Posterior cingulate gyrus (tissue), 11 donors: ENCODE results near the gene UNC5A.

Source experiments
- DNase-seq, 10 donors: peaks; one replicate each; pipeline versions ENCODE4 v3.0.0 to v3.0.0-alpha.2; 2020 to 2021; ENCODE audit warnings: mixed read lengths in 3 of 10
- intact Hi-C: fragments of 100-400 bp; cut with DNase I; formaldehyde crosslinking; loops from one replicate; pipeline ENCODE4 v1.15.1; 2023

The UNC5A gene

DNA sequence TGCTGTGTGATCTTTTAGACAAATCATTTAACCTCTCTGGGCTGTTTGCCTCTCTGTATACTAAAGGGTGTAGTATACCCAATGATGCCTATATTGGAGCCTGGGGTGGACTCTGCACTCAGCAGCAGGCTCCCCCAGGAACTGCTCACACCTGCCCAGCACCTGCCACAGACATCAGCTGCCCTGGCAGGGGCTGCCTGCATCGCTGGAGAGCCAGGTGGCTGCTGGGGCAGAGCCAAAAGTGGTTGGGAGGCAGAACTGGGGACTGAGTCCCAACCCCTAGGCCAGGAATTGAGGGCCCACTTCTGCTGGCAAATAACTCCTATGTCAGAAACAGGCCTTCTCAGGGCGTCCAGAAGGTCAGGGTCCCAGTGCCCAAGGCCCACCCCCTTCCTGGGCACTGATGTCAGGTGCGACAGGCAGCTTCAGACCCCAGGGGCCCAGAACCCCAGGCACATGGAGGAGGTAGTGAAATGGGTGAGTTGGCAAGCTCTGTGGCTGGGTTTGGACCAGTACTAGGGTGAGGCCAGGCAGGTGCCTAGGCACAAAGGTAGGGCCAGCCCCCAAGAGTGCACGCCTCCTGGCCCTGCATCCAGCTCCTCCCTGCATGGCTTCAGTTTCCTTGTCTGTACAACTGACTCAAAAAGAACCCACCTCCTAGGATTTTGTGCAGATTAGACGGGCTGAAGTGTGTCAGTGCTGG lies 5.8 kb downstream of the UNC5A start:
- intact Hi-C loops = loop anchor here (10.0 kb wide), 1 partner anchor 139 kb away; no protein-coding TSS in a partner anchor

DNA sequence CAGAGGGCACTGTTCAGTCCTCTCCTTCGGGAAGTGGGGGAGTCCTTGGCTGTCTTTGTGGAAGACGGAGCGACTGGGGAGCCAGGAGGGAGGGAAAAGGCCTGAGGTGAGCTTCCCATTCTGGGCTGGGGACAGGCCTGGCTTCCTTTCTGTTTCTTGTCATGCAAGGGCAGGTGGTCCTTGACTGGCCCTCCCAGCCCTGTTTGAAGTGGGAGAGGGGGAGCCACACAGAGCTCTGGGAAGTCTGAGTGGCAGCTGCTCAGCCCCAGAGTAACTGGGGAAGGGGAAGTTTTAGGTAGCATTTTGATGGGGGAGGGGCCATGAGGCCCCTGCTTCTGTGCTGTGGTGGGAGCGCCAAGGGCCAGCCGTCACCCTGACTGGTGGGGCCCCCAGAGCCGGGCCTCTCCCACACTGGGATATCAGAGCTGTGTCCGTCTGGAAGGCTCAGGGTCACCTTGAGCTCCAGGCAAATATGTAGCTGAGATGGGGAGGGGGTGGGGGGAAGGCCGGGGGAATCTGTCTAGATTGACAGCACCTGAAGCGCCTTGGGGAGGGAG lies 6.5 kb downstream of the UNC5A start:
- DNase-seq = peak in 3 of 10 donors; percentile 63 to 73 (median 64)
- intact Hi-C loops = loop anchor here (10.0 kb wide), 1 partner anchor 138 kb away; no protein-coding TSS in a partner anchor

More for the DNA sequence above, 5.8 kb downstream of the UNC5A start:
- peak in 3 of 10 donors; percentile 67 to 77 (median 76) for DNase-seq

DNA sequence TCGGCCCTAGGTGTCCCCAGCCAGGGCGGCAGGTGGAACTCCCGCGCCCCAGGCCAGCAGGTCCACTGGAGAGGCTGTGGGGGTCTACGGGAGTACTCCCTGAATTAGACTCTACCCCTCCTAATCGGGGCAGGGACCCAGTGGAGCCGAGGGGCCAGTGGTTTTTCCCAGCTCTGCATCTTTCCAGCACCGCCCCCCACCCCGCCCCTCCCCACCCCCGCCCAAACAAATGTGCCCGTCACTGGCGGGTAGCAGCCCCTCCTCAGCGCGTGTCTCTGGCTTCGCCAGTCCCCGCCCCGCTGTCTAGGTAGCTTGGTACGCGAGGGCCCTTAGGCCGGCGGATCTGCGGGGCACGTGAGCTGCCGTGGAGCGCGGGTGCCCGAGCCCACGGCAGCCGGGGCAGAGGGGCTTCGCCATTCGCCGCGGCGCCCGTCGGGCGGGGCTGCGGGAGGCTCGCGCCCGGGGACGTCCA lies 7.0 kb downstream of the UNC5A start:
- intact Hi-C loops = loop anchor here (10.0 kb wide), 1 partner anchor 137 kb away; no protein-coding TSS in a partner anchor
- DNase-seq = peak in 4 of 10 donors; percentile 26 to 82 (median 74)

DNA sequence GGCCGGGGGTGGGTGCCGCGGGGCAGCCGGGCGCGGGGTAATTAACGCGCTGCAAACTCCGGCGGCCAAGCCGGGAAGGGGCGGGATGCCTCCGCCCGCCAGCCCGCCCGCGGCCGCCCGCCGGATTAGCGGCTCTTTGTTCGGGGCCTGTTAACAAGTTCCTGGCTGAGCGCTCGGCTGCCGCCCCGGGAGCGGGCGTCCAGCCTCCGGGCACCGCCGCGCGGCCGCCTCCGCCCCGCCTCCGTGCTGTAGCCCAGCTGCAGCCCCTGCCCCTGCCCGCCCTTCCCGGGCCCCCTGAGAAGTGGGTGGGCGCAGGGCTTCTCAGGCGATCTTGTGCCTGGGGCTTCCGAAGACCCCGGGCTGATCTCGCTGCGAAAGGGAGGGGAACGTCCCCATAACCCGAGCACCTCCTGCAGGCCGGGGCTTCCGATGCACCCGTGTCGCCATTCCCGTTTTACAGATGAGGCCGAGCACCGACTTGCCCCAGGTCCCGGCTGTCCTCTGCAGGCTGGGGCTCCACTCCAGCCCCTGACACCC lies 7.5 kb downstream of the UNC5A start:
- peak in 5 of 10 donors; percentile 31 to 90 (median 88) for DNase-seq
- intact Hi-C loops = loop anchor here (10.0 kb wide), 1 partner anchor 137 kb away; no protein-coding TSS in a partner anchor

DNA sequence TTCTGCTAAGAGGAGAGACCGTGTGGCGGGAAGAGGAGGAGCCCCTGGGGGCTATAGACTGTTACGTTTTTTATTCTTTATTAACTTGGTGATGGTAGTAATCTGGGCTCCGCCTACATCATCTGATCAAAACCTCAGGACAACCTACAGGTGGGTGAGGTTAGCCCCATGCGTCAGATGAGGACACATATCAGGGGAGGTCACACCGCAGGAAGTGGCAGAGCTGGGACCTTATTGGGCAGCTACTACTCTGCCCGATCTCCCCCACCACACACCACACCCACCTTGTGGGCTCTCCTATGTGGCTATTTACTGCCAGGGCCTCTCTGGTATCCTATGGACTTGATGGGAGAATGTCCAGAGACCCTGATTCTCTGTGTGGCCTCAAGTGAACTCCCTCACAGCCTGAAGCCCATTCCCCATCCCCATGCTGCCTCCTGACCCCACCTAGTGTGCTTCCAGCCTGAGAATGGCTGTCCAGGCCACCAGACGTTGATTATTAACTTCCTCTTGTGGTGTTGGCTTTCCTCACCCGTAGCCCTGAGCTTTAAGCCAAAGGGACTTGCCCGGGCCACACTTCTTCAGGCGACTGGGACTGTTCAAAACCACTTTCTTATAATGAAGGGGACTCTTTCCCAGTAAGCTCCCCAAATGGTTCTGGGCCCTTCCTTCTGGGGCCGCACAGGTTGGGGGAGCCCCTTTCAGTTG lies 8.2 kb downstream of the UNC5A start:
- DNase-seq = peak in 2 of 10 donors; percentile 23 to 44
- intact Hi-C loops = loop anchor here (10.0 kb wide), 1 partner anchor 136 kb away; no protein-coding TSS in a partner anchor

DNA sequence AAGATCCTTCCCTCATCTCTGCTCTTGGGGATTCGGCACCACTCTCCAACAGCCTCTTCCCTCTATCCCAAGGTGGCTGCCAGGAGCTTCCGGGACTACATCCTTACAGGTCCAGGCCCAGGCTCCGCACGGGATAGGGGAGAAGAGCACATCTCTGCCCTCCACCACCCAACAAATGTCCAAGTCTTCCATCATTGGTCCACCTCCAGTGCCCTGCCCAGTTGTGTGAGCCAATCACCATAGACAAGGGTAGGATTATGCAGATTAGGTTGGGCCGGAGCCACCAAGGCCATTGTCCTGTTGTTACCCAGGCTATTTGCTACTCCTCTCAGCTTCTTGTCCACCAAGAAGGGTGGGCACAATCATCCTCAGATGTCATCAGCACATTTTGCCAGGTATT lies 9.1 kb downstream of the UNC5A start:
- intact Hi-C loops = loop anchor here (10.0 kb wide), 1 partner anchor 135 kb away; no protein-coding TSS in a partner anchor
- DNase-seq = peak in 3 of 10 donors; percentile 27 to 59 (median 35)

DNA sequence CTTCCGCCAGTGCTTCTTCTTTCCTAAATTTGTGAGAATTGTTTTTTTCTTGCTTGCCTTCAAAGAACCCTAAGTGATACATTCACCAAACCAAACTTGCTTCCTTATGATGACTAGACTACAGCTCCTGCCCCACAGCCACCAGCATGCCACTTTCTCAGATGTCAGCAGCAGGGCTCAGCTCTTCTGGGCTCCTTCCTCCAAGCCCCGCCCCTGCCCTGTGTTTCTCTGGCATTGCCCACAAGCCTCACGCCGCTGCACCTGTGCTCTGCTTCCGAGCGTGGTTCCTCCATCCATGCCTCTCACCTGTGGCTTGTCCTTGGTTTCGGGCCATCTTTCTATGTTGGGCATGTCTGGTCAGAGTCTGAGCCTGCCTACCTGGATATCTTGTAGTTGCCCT lies 10.6 kb downstream of the UNC5A start:
- intact Hi-C loops = no loop called here

DNA sequence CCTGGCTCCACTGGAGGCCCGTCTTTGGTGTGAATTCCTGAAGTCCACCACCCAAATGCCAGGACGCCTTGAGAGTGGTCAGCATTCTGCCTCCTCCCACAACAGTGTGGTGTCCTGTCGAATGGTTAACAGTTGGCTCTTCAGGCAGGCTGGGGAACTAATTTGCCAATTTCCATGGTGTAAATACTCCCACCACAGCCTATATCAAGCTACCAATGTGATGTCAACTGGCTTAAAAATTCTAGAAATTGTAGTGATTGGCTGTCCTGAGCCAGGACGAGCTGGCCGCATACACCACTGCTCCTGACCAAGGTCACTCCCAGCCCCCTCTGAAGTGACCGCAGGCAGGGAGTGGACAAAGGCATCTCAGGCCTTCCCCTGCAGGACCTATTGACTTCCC lies 11.1 kb downstream of the UNC5A start:
- peak in 2 of 10 donors; percentile 39 to 40 for DNase-seq
- intact Hi-C loops = no loop called here

More for the DNA sequence above, 10.6 kb downstream of the UNC5A start:
- DNase-seq = peak in 3 of 10 donors; percentile 39 to 61 (median 56)

DNA sequence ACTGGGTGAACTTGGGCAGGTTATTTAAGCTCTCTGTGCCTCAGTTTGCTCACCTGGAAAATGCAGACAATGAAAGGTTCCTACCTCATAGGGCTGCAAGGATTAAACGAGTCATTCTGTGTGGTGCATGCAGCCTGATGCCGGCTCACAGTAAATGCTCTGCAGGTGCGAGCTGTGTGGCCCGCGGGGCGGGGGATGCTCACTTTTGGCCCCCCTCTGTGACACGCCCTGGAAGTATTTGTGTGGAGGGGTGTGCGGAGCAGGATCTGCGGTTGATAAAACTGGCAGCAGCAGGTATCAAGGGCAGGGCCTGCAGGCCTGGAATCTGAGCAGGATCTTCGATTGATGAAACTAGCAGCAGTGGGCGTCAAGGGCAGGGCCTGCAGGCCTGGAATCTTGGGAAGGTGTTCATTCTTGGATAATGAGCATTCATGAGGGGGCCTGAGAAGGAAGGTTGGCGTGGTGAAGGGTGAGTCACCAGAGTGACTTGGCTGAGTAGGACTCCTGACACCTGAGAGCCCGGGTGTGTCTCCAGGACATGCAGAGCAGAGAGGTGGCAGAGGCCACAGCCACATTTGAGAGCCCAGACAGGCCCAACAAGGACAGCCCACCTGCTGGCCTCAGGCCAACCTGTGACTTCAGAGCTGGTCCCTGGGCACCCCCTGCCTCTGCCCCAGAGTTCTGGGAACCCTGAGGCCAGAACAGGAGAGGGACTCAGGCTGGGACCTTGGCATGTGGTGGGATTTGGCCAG lies 11.9 kb downstream of the UNC5A start:
- intact Hi-C loops = no loop called here
- peak in 3 of 10 donors; percentile 75 to 80 (median 76) for DNase-seq

DNA sequence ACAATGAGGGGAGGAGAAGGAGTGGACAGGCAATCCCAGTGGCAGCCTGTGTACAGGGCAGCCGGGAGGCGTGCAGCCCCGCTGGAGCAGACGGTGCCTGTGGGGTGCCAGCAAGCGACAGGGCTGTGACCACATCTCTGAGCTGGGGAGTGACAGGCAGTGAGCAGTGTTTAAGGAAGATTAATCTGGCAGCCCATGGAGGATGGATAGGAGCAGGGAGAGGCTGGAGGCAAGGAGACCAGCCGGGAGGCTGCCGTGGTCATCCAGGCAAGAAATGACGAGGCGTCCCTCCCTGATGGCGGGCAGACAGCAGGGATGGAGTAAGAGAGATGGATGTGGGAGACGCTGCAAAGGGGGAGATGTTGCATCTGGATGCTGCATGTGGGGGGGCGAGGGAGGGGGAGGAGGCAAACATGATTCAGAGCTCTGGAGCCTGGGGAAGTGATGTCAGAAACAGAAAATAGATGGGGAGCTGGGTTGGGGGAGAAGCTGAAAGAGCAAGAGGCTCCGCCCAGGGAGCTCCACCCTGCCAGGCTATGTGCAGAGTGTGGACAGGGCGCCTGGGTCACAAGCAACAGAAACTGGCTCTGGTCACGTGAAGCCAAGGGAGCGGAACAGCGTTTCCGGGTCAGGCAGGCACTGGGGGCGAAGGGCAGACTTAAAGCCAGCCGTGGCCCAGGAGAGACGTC lies 12.6 kb downstream of the UNC5A start:
- intact Hi-C loops = no loop called here
- DNase-seq = peak in 4 of 10 donors; percentile 42 to 86 (median 83)

DNA sequence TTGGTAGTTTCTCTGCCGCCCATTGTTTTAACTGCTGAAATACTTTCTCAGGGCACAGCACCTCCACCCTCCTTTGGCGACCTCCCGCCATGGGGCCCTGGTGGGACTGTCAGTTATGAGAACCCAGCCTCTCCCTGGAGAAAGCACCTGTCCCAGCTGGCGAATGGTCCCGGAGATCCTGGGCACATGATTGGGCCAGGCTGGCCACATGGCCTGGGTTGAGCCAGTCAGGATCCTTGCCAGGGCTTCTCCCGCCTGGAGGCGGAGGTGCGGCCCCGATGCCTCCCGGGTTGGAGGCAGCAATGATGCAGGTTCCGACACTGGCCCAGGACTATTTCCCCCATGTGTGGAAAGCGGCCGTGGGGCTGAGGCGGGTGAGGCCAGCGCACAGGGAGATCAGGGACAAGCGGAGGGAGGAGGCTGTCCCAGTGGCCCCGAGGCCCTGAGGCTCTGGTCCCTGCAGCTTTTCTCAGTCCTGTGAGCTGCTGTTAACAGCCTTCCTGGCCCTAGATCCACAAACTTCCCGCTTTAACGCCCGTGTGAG lies 13.6 kb downstream of the UNC5A start:
- peak in 4 of 10 donors; percentile 48 to 90 (median 87) for DNase-seq
- intact Hi-C loops = no loop called here

DNA sequence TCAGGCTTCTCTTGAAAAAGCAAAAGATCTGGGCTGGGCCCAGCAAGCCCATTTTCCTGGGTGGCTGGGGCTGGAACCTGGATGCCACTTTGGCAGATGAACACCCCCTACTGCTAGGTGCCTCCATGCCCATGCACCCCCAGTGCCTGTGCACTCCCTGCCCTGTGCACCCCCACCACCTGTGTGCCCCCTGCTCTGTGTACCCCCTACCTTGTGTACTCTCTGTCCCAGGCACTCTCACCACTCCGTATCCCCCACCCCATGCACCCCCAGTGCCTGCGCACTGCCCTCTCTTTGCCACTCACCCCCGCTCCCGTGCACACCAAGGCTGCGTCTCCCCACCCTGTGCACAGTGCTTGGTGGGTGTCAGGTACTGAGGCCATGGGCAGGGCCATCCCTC lies 14.2 kb downstream of the UNC5A start:
- intact Hi-C loops = no loop called here
- DNase-seq = peak in 3 of 10 donors; percentile 31 to 72 (median 63)

DNA sequence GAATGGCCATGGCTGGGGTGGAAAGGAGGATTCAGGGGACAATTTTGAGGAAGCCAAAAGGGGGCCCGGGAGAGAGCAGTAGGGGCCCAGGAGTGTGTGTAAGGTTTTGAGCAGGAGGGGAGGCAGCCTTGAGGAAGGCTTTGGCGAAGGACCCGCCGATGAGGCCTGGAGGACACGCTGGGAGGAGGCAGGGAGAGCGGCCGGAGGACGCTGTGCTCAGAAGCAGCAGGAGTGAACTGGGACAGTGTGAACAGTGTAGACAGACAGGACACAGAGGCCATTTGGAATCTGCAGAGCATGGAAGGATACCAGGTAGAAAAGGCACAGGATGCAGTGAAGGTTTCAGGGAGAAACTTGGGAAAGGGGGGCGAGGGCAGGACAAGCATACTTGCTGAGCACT lies 14.9 kb downstream of the UNC5A start:
- peak in 1 of 10 donors; percentile 62 for DNase-seq
- intact Hi-C loops = no loop called here

DNA sequence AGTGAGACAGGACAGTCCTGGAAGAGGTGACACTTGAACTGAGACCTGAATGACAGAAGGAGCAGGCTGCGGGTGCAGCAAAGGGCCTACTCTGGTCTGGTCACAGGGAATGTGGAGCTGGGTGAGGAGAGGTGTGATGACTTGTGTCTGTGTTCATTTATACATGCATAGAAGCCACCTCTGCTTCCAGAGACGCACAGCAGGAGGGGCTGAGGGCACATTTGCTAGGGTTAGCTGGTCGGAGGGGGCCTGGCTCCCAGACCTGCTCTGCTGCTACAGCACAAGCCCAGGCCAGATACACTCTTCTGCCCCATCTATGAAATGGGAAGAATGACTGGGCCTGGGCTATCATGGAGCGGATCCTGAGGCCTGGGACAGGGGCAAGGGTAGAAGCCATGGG lies 15.6 kb downstream of the UNC5A start:
- intact Hi-C loops = no loop called here
- peak in 1 of 10 donors; percentile 56 for DNase-seq

DNA sequence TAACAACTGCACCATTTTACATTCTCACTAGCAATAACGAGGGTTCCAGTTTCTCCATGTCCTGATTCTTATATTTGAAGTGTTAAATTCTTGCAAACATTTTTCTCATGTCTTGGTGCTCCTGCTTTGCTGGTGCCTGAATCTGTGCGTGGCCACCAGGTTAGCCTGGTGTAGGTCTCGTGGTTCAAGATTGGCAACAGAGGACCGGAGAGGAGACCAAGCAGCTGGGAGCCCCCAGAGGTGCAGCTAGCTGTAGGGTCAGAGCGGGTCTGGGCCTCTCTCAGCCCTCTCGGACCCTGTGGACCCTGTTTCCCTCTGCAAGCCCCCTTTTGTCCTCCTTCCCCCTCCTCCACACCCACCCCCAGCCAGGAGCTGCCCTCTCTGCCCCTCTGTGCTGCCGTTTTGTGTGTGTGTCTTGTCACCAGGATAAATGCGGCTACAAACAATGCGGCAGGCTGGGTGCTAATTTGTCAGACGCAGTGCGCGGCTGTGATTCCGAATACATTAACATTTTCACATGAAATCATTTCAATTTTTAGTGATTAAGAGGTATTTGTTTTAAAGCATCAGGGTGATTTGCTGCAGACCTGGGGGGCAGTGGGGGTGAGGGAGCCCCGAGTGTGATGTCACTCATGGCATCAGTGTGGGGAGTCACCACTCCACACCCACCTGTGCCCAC lies 17.5 kb downstream of the UNC5A start:
- intact Hi-C loops = no loop called here
- peak in 3 of 10 donors; percentile 52 to 76 (median 64) for DNase-seq

DNA sequence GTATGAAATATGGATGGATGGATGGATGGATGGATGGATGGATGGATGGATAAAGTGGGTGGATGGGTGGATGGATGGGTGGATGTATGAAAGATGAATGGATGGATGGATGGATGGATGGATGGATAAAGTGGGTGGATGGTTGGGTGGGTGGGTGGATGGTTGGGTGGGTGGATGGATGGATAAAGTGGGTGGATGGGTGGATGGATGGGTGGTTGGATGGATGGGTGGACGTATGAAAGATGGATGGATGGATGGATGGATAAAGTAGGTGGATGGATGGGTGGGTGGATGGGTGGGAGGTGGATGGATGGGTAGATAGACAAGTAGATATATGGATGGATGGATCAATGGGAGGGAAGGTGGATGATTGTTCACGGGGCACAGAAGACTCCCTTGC lies 19.0 kb downstream of the UNC5A start:
- intact Hi-C loops = no loop called here
- no peak for DNase-seq

DNA sequence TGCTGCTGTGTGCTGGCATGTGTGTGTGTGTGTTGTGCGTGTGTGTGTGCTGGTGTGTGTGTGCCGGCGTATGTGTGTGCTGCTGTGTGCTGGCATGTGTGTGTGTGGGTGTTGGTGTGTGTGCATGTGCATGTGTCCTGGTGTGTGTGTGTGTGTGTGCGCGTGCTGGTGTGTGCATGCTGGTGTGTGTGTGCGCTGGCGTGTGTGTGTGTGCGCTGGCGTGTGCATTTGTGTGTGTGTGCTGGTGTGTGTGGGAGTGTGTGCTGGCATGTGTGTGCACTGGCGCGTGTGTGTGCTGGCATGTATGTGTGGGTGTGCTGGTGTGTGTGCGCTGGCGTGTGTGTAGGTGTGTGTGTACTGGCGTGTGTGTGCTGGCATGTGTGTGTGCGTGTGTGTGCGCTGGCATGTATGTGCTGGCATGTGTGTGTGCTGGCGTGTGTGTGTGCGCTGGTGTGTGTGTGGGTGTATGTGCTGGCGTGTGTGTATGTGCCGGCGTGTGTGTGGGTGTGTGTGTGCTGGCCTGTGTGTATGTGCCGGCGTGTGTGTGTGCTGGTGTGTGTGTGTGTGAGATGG lies 20.1 kb downstream of the UNC5A start:
- no peak for DNase-seq
- intact Hi-C loops = no loop called here

DNA sequence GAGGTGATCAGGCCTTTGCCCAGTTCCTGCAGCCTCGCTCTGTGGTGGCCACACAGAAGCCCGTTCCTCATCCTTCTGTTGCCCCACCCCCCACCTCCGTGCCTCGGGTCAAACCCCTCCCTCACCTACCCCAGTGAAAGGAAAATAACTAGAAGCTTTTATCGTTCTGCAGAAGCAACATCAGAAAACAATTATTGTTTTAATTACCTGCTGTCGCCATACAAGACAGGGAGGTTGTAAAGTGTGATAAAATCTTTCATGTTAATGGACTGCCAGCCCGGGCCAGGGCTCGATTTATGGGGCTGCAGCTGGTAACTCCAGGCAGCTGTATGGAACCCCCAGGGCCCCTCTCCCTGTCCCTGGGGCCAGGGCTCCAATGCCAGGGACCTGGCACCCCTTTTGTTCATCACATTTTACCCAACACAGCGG lies 20.6 kb downstream of the UNC5A start:
- intact Hi-C loops = no loop called here
- peak in 1 of 10 donors; percentile 61 for DNase-seq
